ENCODE data around the gene SCN3B.

- TF ChIP-seq CTCF (IDR thresholded peaks at IDR 0.05; ENCODE audit: poor library complexity) (no peak), EZH2phosphoT487 (IDR thresholded peaks at IDR 0.05; ENCODE audit: low read depth, severe bottlenecking, unreplicated experiment) (no peak), EZH2 (IDR thresholded peaks at IDR 0.05; ENCODE audit: borderline replicate concordance) (no peak)
These were observed 4.9 kb upstream of the SCN3B start for GRCh38 chr11:123659311-123659710.
